Stimulated activated CD8-positive, alpha-beta memory T cell treated with anti-CD3 and anti-CD28 coated beads, Interleukin-4, amount 100 ng/mL, for 1 hour (primary cell): ENCODE results near the gene DYNC1H1.

ENCODE experiments used
- DNase-seq, 2 donors: peaks; one replicate each; pipeline ENCODE4 v3.0.0-alpha.2; 2020; ENCODE audit warnings: low read depth in 2 of 2, low spot score in 1 of 2

Gene DYNC1H1

GRCh38 chr14:101944451-101944850 lies 19.9 kb upstream of the DYNC1H1 start:
- no peak for DNase-seq

DNA sequence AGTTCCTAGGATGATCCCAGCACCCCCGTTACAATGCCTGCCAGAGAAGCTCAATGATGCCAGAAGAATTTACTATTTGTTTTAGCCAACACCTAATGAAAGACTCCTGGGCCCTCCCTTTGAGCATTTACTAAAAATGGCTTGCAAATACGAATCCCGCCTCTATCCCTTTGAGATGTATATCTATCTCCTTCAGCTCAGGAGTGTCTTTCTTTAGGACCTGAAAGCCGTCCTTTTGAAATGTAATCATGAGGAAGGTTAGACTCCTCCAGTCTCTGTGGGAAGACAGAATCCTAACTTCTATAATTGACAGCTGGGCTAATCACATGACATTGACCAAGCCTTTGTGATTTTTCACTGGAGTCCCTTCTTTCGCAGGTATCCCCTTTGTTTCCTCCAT lies 19.2 kb upstream of the DYNC1H1 start:
- no peak for DNase-seq

- DNase-seq, result no peak
These were observed 16.8 kb upstream of the DYNC1H1 start for GRCh38 chr14:101947577-101947903.

DNA sequence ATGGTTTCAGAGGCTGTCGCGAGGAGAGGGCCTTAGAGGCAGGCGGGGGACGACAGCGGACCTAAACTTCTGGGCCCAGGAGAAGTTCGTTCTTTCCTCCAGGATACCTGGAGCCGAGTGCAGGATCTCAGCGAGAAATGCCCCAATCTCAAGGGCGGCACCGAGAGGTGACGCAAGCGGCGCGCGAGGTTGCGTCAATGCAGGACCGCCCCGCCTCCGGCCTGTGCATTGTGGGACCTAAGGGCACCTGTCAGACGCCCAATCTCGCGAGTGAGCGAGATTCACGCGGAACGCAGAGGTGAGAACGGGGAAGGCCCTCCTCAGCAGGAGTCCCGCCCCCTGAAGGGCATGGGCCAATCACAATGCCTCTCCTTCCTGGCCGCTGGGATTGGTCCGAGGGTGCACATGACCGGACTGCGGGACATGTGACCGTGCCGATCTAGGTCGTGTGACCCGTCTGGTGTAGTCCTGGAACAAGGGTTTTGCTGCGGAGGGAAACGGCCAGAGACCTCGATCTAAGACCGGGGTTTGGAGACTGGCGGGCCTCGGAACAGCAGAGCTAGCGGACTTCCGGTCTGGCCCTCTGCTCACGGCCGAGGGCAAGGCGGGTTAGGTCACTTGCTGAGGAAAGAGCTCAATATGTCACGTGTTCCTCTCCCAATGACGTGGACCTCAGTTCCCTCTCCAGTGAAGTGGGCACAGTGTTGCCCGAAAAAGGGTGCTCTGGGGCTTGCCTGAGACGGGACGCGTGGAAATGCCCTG lies 16.3 kb upstream of the DYNC1H1 start:
- DNase-seq, result peak; percentile 97 to 98

- DNase-seq, result no peak
These were observed 15.6 kb upstream of the DYNC1H1 start for GRCh38 chr14:101948666-101949216.

GRCh38 chr14:101950100-101950499 lies 14.3 kb upstream of the DYNC1H1 start:
- DNase-seq, result no peak

DNA sequence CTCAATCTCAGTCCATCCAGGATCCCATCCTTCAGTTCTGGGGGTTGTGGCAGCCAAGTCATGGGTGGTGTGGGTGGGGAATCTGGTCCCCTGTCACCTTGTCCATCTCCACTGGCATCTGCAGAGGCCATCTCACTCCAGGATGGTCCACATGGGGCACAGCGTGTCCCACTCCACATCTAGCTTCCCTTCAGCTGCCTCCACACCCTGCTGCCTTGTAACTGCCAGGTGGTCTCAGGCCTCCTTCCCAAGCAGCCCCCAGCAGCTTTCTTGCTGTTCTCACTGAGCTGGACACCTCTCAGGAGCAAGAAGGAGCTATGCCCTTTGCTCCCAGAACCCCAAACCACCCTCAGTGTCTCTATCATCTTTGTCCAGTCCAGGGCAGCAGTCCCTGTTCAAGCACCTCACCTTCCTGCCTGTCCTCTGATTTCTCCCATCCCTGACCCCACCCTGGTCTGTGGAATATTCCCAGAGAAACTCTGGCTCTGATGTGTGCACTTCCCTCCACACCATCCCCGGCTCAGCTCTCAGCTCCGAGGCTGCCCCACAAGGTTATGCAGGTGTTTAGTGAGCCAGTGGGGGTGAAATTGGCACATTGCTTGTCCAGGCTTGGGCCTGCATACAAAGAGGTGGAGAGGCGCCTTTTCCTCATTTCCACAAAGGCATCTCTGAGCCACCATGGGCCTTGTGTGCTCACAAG lies 13.7 kb upstream of the DYNC1H1 start:
- DNase-seq, result no peak

DNA sequence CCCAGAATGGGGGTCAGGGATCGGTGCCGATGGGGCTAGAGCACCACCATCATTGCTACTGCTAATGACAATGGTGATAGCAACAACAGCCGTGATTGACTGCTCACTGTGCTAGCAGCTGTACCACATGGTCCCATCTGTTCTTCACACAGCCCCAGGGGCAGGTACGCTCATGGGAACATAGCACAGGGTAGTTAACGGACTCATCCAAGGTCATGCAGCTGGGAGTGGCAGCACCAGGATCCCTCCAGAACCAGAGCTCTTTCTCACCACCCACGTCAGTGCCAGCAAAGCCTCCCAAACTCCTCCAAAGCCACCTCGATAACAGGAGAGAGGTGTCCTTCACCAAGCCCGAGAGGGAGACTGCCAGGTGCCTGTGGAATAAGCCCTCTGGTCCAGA lies 11.2 kb upstream of the DYNC1H1 start:
- DNase-seq, result no peak

DNA sequence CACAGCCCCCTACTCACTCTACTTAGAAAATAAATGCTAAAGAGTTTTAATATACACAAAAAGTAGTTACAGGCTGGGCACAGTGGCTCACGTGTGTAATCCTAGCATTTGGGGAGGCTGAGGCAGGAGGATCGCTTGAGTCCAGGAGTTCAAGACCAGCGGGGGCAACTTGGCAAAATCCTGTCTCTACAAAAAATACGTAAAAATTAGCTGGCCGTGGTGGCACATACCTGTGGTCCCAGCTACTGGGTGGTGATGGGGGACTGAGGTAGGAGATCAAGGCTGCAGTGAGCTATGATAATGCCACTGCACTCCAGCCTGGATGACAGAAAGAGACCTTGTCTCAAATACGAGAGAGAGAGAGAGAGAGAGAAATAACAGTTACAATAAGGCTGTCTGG lies 9.9 kb upstream of the DYNC1H1 start:
- DNase-seq, result no peak

DNA sequence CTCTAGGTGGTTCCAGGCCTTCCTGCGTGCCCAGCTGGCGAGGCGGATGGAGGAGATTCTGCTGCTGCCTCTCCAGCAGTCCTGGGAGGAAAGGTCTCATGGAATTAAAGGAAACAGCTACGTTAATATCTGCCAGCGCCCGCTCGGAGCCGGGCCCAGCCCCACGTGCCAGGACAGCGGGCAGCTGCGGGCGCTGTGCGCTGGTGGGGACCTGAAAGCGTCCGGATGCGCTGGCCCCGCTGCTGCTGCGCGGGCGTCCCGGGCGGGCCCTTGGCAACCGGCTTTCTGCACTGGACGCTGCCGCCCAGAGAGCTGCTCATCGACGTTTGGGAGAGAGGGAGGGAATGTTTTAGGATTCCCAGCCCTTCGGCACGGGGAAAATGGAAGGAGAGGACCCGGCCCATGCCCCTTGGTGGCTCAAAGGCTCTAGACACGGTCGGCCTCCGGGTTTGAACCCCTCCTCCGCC lies 8.6 kb upstream of the DYNC1H1 start:
- DNase-seq, result no peak

GRCh38 chr14:101956179-101956885 lies 8.0 kb upstream of the DYNC1H1 start:
- no peak for DNase-seq

- DNase-seq, result no peak
These were observed 6.8 kb upstream of the DYNC1H1 start for GRCh38 chr14:101957406-101958234.

DNA sequence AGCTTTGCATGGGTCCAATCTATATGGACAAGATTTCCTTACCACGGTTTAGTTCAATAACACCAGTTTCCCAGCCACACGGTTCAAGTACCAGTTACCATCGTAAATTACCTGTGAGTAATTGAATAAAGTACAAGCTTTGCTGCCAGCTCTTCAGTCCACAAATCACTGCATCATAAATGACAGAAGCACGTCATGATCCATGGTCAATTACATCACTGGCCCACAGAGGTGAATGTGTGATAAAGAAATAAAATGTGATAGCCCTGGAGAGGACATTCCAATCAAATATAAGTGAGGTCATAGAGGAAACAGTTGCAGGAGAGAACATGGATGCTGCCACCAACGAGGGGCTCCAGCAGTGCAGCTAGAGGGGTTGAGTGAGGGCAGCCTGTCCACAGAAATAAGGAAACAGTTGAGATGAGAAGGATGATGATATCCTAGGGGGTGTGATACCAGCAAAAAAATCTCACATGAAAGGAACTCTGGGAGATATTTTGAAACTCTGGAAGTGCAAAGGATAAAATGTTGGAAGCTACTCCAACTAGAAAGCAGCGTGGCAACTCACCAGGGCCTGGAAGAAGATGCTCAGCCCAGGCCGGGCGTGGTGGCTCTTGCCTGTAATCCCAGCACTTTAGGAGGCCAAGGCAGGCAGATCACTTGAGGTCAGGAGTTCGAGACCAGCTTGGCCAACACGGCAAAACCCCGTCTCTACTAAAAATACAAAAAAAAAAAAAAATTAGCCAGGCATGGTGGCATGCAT lies 5.8 kb upstream of the DYNC1H1 start:
- DNase-seq, result no peak

GRCh38 chr14:101959277-101959676 lies 5.1 kb upstream of the DYNC1H1 start:
- DNase-seq, result no peak

DNA sequence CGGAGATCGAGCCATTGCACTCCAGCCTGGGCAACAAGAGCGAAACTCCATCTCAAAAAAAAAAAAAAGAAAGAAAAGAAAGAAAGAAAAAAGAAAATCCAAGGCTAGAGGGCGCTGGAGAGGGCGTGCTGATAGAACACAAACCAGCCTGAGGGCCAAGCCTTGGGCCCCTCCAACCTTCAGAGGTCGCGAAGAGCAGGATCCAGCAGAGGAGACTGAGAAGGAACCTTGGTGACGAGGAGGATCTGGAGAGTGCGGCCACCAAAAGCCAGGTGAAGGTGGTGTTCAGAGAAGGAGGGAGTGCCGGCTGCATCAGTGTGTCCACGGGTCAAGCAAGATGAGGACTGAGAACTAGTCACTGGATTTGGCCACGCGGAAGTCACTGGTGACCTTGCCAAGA lies 4.1 kb upstream of the DYNC1H1 start:
- no peak for DNase-seq

DNA sequence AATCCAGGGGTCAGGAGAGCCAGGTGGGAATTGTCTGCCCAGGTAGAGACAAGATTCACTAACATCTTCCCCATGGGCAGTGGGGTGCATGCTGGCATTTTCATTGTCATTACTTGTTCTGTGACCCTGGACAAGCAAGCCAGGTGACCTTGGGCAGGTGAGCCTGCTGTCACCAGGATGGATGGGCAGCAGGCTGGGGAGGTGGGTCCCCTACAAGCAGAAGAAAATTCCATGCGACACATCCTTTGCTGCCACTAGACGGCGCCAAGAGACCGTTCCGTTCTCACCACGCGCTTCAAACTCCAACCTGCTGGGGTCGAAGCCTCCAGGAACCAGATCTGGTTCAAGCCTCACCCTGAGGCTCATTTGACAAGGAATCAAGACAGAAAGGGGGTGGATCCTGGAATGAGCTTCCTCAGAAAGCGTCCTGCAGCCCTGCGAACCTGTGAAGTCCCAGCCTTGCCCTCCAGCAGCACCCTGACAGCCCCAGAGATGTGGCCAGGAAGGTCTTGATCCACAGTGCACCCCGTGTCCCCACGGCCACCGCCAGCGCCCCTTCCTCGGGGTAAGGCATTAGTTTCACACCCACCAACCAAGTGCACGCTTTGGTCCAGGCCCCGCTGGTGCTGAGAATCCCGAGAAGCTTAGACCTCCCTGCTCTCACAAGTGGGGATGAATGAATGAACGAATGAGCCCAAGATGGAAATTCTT lies 3.2 kb upstream of the DYNC1H1 start:
- peak; percentile 38 to 59 for DNase-seq

DNA sequence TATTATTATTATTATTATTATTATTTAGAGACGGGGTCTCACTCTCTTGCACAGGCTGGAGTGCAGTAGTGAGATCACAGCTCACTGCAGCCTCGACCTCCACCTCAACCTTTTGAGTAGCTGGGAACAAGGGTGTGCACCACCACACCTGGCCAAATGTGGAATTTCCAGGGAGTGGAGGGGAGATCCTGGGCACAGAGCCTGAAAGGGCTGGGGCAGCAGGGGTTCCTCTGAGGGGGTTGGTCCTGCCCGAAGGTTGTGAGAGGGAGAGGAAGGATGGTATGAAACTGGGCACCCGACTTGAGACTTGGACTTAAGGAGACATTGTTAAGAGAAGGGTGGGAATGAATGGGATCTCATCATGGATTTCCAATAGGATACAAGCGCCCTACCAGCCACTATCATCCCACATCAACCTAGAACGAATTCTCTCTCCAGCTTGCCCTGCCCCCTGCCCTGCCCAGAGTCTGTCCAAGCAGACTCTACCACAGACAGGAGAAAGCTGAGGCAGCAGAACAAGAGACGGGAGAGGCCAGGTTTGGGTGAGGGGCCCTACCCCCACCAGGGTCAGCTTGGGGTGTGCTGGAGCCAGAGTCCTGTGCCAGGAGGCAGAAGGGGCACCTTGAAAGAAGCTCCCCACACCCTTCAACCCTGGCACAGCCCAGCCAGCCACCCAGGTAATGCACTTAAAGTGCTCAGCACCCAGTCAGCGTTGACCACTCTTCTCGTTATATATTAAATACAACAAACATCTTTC lies 2.4 kb upstream of the DYNC1H1 start:
- no peak for DNase-seq

GRCh38 chr14:101962503-101962874 lies 1.9 kb upstream of the DYNC1H1 start:
- DNase-seq, result no peak

DNA sequence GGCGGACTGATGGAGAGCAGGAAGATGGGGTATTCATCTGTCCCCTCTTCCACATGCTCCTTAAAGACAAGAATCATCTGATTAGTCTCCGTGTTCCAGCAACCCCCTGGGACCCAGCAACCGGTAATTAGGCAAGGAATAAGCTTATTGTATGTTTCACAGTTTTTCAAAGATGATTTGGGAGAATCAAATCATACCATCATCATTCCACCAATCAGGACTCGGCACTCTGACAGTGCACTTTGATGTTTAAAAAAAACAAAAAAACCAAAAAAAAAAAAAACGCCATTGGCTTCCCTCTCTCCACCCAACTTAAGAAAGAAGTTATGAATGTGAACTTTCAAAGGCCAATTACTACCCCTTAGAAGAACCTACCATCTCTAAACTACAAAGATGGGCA lies 1.3 kb upstream of the DYNC1H1 start:
- DNase-seq, result no peak
